Heart left ventricle (tissue), 16 donors: ENCODE results near the gene CHMP2A. TPM values are rescaled to one million over a fixed set of nuclear protein-coding genes. Genes with fewer than 3 reads are reported as not detected.

Source experiments
- ATAC-seq, 4 donors: fragments of 200-7000 bp; cut with Tn5 transposase; one replicate each; pipeline ENCODE4 v1.9.1; 2020 to 2022; ENCODE audit warnings: moderate library complexity in 4 of 4, mild to moderate bottlenecking in 3 of 4, moderate number of reproducible peaks in 1 of 4
- DNase-seq, 5 donors: peaks; one replicate each; pipeline ENCODE4 v3.0.0-alpha.2; 2020
- H3K27ac ChIP-seq, 12 donors: fragments of 200-600 bp; sonication (generic) in 4 of 12; one replicate each; pipeline versions ENCODE4 v1.5.0 to v1.8.0; 2016 to 2022; ENCODE audit warnings: mild to moderate bottlenecking in 2 of 12
- H3K27me3 ChIP-seq, 9 donors: fragments of 200-600 bp; sonication (generic) in 2 of 9; one replicate each; pipeline versions ENCODE4 v1.5.1 to v1.8.0; 2016 to 2022; ENCODE audit warnings: mild to moderate bottlenecking in 3 of 9
- H3K36me3 ChIP-seq, 9 donors: fragments of 200-600 bp; sonication (generic) in 2 of 9; one replicate each; pipeline versions ENCODE4 v1.5.0 to v1.8.0; 2018 to 2022; ENCODE audit warnings: mild to moderate bottlenecking in 2 of 9
- H3K4me1 ChIP-seq, 12 donors: fragments of 200-600 bp; sonication (generic) in 4 of 12; one replicate each; pipeline versions ENCODE4 v1.5.0 to v1.8.0; 2016 to 2022; ENCODE audit warnings: mild to moderate bottlenecking in 3 of 12
- H3K4me3 ChIP-seq, 12 donors: fragments of 200-600 bp; sonication (generic) in 4 of 12; one replicate each; pipeline versions ENCODE4 v1.5.0 to v1.8.0; 2017 to 2022; ENCODE audit warnings: mild to moderate bottlenecking in 9 of 12, moderate library complexity in 4 of 12
- H3K9me3 ChIP-seq, 12 donors: fragments of 200-600 bp; sonication (generic) in 4 of 12; one replicate each; pipeline versions ENCODE4 v1.5.0 to v1.8.0; 2016 to 2022; ENCODE audit warnings: mild to moderate bottlenecking in 1 of 12
- POLR2A ChIP-seq, 2 donors: fragments of 450-650 bp; IDR thresholded peaks; one replicate each; pipeline ENCODE4 v1.6.1; 2017; ENCODE audit warnings: antibody characterized with exemption in 2 of 2, mild to moderate bottlenecking in 2 of 2, moderate library complexity in 2 of 2
- WGBS, 4 donors: extraction: QIAGEN DNeasy Blood & Tissue Kit in 2 of 4; methylation state at CpG; one replicate each; pipeline versions ENCODE4 v1.1.5 to v1.1.7; 2013 to 2018; 5-methylcytosine and 5-hydroxymethylcytosine counted together
- intact Hi-C, 10 donors: fragments of 100-400 bp; cut with DNase I; formaldehyde crosslinking; loops; one replicate each; pipeline versions ENCODE4 v1.11.1 to v1.14.2; 2022
- long read RNA-seq, 3 donors: library from polyadenylated mRNA; unstranded; transcript quantifications; one replicate each; pipeline ENCODE4 v2.0.0, GENCODE V29; 2020 to 2021
- polyA plus RNA-seq, 2 donors: library from polyadenylated mRNA; stranded (reverse); fragments of 200-250 nt; gene quantifications; one replicate each; pipeline ENCODE4 v1.2.3, GENCODE V29; 2013
- total RNA-seq, 9 donors: library from RNA; depleted of rRNA in 2 of 9; stranded (reverse); fragments of >200 nt in 2 of 9; fragmentation: NEBNext Ultra II Directional in 3 of 9; extraction: Animal tissue kit (Norgen Biotek cat#: 25700) in 3 of 9; gene quantifications; one replicate each; pipeline versions ENCODE4 v1.1.0 to v1.2.4, GENCODE V29; 2016 to 2023
- TF ChIP-seq, protein P1 (sequence below), 12 donors: fragments of 200-600 bp; sonication (generic) in 4 of 12; IDR thresholded peaks; one replicate each; pipeline versions ENCODE4 v1.5.0 to v1.8.0; 2018 to 2022; ENCODE audit warnings: antibody characterized with exemption in 12 of 12, mild to moderate bottlenecking in 5 of 12
- donor health status: ischemic (EF 13 %, LVEDD 7.1; RV severe dilation, severe dysfunction).
- donor health status: healthy with polysubstance abuse.
- donor health status: DM: no; HTN: yes; CAD: no.
- donor health status: DM: no; HTN: no; CAD: no.
- donor health status: ischemic (EF 25% LVEDD 6.9; RV normal size, moderate dysfunction).
- donor health status: ischemic (EF 25% LVEDD 5.7; RV mildly dilated, moderate dysfunction).
- donor health status: healthy.
- donor health status: DM: yes; HTN: yes; CAD: no.
- donor health status: ischemic (EF 35%, LVEDD 5.7; RV mildly dilated, moderate dysfunction).
- donor health status: nonischemic (EF 11% LVEDD 7.7; RV severe dilation, severe dysfunction).
- donor health status: DM: yes; HTN: yes; CAD: no.
- donor health status: PGD.
- donor health status: ischemic (EF 29% LVEDD 5.4; RV normal size, mild dysfunction).
- donor health status: nonischemic (EF 23%, LVEDD 6.1; RV moderate dilation, normal function).

The CHMP2A gene
- 100 to 1,000 TPM; 113 to 155 (median 129) TPM for total RNA-seq
- 100 to 1,000 TPM; 192 to 266 TPM for polyA plus RNA-seq
- long read RNA-seq, donor 1, transcript CHMP2A-206 (5 exons, 1,178 nt), result minor isoform, 6 of 90 reads
- long read RNA-seq, donor 1, transcript CHMP2A-201 (6 exons, 913 nt), result major isoform, 51 of 90 reads
- long read RNA-seq, donor 1, transcript CHMP2A-208 (6 exons, 885 nt), result minor isoform, 18 of 90 reads
- long read RNA-seq, donor 1, partial matches to known transcripts, result 13 of 90 reads
- long read RNA-seq, donor 1, other reads (novel, unspliced or antisense), result 2 of 90 reads
- long read RNA-seq, donor 2, transcript CHMP2A-208 (6 exons, 885 nt), result minor isoform, 17 of 91 reads
- long read RNA-seq, donor 2, transcript CHMP2A-206 (5 exons, 1,178 nt), result minor isoform, 9 of 91 reads
- long read RNA-seq, donor 2, transcript CHMP2A-201 (6 exons, 913 nt), result major isoform, 60 of 91 reads
- long read RNA-seq, donor 2, partial matches to known transcripts, result 1 of 91 reads
- long read RNA-seq, donor 2, other reads (novel, unspliced or antisense), result 4 of 91 reads
- long read RNA-seq, donor 3, transcript CHMP2A-206 (5 exons, 1,178 nt), result minor isoform, 6 of 65 reads
- long read RNA-seq, donor 3, transcript CHMP2A-201 (6 exons, 913 nt), result major isoform, 35 of 65 reads
- long read RNA-seq, donor 3, transcript CHMP2A-208 (6 exons, 885 nt), result minor isoform, 10 of 65 reads
- long read RNA-seq, donor 3, partial matches to known transcripts, result 12 of 65 reads
- long read RNA-seq, donor 3, other reads (novel, unspliced or antisense), result 2 of 65 reads

DNA sequence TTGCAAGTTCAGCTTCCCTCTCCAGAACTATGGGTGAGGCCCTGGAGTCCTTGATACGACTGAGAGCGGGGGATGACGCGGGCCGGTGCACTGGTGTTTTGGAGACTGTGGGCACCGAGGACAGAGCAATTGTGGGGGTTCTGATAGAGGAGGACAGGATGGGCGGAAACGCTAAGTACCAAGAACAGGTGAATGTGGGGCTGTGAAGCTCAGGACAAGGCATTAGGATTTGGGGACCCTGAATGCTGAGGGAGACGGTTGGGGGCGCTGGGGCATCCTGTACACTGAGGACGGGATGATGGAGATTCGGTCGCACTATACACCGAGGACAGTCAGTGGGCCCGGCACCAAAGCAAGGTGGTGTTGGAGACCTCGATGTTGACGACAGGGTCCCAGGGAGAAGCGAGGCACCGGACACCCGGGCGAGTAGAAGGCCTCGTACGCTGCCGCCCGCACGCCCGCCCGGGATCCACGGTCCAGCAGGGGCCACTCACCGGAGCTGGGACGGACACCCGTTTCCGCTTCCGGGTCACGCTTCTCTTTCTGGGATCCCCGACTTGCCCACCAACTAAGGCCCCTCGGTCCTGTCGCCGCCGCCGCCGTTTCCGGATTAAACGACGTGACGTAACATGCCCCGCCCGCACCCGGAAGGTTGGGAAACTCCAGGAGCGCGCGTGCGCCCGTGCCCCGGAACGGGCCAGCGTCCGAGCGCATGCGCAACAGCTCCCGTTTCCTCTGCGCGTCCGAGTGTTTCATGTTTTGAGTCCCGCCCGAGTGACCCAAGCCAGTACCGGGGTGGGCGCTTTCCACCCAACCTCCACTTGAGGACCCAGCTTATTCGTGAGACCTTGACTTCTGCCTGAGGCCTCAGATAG, at the start of gene CHMP2A:
CHMP2A (minus strand) TSS at position 612 of the 875 bp plus-strand sequence. CDS start 893 bp downstream, outside the sequence.
- TF ChIP-seq POLR2A (IDR thresholded peaks at IDR 0.05), result peak in 1 of 2 donors; percentile 74
- TF ChIP-seq, protein P1, sequence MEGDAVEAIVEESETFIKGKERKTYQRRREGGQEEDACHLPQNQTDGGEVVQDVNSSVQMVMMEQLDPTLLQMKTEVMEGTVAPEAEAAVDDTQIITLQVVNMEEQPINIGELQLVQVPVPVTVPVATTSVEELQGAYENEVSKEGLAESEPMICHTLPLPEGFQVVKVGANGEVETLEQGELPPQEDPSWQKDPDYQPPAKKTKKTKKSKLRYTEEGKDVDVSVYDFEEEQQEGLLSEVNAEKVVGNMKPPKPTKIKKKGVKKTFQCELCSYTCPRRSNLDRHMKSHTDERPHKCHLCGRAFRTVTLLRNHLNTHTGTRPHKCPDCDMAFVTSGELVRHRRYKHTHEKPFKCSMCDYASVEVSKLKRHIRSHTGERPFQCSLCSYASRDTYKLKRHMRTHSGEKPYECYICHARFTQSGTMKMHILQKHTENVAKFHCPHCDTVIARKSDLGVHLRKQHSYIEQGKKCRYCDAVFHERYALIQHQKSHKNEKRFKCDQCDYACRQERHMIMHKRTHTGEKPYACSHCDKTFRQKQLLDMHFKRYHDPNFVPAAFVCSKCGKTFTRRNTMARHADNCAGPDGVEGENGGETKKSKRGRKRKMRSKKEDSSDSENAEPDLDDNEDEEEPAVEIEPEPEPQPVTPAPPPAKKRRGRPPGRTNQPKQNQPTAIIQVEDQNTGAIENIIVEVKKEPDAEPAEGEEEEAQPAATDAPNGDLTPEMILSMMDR (IDR thresholded peaks at IDR 0.05), result no peak
- Histone ChIP-seq H3K27me3 (no peaks in the 10 kb centered on the region), H3K27ac (peak within 1 kb of the TSS; percentile 66 to 100 (median 94)), H3K4me1 (peaks cover 7 to 47% (median 37%) of the 10 kb centered on the region in 12 donors), H3K4me3 (peak within 1 kb of the TSS; percentile 48 to 97 (median 82)), H3K9me3 (no peaks in the 10 kb centered on the region), H3K36me3 (peaks cover 0 to 60% (median 50%) of the 10 kb centered on the region in 9 donors)
- intact Hi-C loops, result loop anchor here in 2 of 10 donors (1.0 kb wide), 1 partner anchor 10 kb away; the partner anchor contains the start of gene TRIM28 (in 2 of the 2)
- DNase-seq, result peak; percentile 98 to 99 (median 99)
- ATAC-seq, result peak; percentile 52 to 76 (median 66)
- 1% methylated on average over 50 to 69 of the region's 69 CpGs for WGBS, 4 donors

DNA sequence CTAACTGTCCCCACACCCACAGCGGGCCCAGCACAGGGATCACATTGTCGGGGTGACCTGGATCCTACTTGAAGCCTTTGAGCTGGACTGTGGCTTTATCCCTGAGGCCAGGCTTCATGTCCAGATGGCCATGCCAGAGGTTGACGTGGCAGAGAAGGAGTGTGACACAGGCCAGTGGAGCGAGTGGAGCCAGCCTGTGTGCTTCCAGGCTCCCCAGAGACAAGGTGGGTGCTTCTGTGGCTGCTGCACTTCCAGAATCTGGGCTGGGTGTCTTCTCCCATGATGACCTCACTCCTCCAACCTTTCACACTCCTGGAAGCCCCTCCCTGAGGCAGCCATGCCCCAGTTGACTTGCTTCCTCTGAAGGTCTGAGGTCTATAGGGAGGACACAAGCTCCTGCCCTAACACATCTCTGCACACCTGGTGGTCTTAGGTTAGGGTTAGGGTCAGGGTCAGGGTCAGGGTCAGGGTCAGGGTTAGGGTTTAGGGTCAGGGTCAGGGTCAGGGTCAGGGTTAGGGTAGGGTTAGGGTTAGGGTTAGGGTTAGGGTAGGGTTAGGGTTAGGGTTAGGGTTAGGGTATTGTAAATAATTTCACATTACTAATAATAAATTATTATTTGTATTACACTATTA, 31.3 kb upstream of the CHMP2A start:
- H3K27ac ChIP-seq, result no peak overlapping the region
- WGBS, 4 donors, result 93 to 100% (median 94%) methylated on average over 2 to 4 of the region's 4 CpGs
- TF ChIP-seq, protein P1 (IDR thresholded peaks at IDR 0.05), result no peak
- TF ChIP-seq POLR2A (IDR thresholded peaks at IDR 0.05), result no peak
- H3K9me3 ChIP-seq, result no peaks in the 10 kb centered on the region
- H3K4me3 ChIP-seq, result no peak overlapping the region
- peaks cover 0 to 31% (median 22%) of the 10 kb centered on the region in 9 donors for H3K36me3 ChIP-seq
- peak in 1 of 4 donors; percentile 36 for ATAC-seq
- H3K4me1 ChIP-seq, result peaks cover 0 to 3% (median 0%) of the 10 kb centered on the region in 12 donors
- intact Hi-C loops, result no loop called here
- no peaks in the 10 kb centered on the region for H3K27me3 ChIP-seq
- peak in 1 of 5 donors; percentile 10 for DNase-seq

DNA sequence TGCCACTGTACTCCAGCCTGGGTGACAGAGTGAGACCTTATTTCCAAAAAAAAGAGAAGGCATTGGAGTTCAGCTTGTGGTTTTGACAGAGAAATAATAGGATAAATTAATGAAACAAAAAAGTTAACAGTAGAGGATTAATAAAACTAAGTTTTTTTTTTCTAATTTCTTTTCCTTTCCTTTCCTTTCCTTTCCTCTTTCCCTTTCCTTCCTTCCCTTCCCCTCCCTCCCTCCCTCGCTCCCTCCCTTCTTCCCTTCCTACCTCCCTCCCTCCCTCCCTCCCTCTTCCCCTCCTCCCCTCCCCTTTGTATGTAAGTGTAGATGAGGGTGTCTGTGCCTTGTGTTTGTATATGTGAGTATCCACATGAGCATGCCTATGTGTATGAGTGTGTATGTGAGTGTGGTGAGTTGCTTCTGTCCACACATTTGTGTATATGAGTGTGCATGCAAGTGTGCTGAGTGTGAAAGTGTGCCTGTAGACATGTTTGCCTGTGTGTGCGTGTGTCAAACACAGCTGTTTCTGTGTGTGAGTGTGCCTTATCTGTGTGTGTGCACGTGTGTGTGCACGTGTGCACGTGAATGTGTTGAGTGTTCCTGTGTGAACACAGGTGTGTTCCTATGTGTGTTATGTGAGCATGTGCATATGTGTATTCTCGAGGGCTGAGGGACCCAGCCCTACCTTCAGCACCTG, 30.7 kb upstream of the CHMP2A start:
- Histone ChIP-seq H3K27ac (no peak overlapping the region), H3K36me3 (peaks cover 0 to 31% (median 22%) of the 10 kb centered on the region in 9 donors), H3K4me3 (no peak overlapping the region), H3K4me1 (peaks cover 0 to 10% (median 3%) of the 10 kb centered on the region in 12 donors), H3K9me3 (no peaks in the 10 kb centered on the region), H3K27me3 (no peaks in the 10 kb centered on the region)
- ATAC-seq, result no peak
- DNase-seq, result no peak
- 77 to 89% (median 81%) methylated on average over 6 of the region's 6 CpGs for WGBS, 4 donors
- no peak for TF ChIP-seq POLR2A (IDR thresholded peaks at IDR 0.05)
- TF ChIP-seq, protein P1 (IDR thresholded peaks at IDR 0.05), result no peak
- intact Hi-C loops, result no loop called here
